Measurements from ENCODE around the gene CDC42BPB.

GRCh38 chr14:102885737-102886447 lies 171.5 kb downstream of the CDC42BPB start:
- no peak for TF ChIP-seq OSR2 (tag by site-specific recombination; IDR thresholded peaks at IDR 0.05)
- TF ChIP-seq KLF9 (tag by site-specific recombination; IDR thresholded peaks at IDR 0.05; ENCODE audit: low read depth) = no peak
- TF ChIP-seq, protein P1, sequence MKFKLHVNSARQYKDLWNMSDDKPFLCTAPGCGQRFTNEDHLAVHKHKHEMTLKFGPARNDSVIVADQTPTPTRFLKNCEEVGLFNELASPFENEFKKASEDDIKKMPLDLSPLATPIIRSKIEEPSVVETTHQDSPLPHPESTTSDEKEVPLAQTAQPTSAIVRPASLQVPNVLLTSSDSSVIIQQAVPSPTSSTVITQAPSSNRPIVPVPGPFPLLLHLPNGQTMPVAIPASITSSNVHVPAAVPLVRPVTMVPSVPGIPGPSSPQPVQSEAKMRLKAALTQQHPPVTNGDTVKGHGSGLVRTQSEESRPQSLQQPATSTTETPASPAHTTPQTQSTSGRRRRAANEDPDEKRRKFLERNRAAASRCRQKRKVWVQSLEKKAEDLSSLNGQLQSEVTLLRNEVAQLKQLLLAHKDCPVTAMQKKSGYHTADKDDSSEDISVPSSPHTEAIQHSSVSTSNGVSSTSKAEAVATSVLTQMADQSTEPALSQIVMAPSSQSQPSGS (tag by site-specific recombination; IDR thresholded peaks at IDR 0.05; ENCODE audit: low read depth) = no peak
